ENCODE data around the gene ADIG.

Gene ADIG

DNA sequence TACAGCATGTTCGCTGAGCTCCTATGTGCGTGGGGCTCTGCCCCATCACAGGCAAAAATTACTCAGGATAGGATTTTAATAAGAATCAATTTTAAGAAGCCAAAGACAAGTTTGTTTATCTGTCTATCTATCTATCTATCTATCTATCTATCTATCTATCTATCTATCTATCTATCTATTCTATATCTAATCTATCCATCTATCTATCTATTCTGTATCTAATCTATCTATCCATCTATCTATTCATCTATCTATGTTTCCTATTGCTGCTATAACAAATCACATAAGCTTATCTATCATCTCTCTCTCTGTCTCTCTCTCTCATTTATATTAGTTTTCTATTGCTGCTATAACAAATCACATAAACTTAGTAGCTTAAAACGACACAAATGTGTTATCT is 22.3 kb downstream of the ADIG start:
- TF ChIP-seq ZFX (IDR thresholded peaks at IDR 0.05; ENCODE audit: borderline replicate concordance): no peak
- TF ChIP-seq, protein P1, sequence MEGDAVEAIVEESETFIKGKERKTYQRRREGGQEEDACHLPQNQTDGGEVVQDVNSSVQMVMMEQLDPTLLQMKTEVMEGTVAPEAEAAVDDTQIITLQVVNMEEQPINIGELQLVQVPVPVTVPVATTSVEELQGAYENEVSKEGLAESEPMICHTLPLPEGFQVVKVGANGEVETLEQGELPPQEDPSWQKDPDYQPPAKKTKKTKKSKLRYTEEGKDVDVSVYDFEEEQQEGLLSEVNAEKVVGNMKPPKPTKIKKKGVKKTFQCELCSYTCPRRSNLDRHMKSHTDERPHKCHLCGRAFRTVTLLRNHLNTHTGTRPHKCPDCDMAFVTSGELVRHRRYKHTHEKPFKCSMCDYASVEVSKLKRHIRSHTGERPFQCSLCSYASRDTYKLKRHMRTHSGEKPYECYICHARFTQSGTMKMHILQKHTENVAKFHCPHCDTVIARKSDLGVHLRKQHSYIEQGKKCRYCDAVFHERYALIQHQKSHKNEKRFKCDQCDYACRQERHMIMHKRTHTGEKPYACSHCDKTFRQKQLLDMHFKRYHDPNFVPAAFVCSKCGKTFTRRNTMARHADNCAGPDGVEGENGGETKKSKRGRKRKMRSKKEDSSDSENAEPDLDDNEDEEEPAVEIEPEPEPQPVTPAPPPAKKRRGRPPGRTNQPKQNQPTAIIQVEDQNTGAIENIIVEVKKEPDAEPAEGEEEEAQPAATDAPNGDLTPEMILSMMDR (IDR thresholded peaks at IDR 0.05): no peak

DNA sequence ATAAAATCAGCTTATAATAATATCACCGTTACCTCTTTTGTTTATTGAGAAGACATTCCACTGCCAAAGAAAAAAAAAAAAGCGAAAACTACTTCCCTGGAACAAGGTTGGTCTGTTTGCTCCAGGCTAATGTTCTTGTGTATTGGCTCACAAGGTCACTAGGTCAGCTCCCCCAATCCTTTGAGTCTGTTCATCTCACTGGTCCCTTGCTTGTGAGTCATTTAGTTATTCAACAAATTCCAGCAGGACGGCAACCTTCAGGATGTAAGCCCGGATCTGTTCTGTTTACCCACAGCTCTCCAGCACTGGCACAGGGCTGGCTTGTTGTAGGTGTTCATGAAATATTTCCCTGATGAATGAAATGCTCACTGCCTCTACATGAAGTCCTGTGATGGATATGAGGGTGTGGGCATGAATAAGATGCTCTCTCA is 23.9 kb downstream of the ADIG start:
- peak overlapping the region; percentile 78 for H3K27ac ChIP-seq
- TF ChIP-seq, protein P1 (IDR thresholded peaks at IDR 0.05): no peak
- no peak for TF ChIP-seq ZFX (IDR thresholded peaks at IDR 0.05; ENCODE audit: borderline replicate concordance)

More for the DNA sequence above, 22.3 kb downstream of the ADIG start:
- no peak overlapping the region for H3K27ac ChIP-seq

DNA sequence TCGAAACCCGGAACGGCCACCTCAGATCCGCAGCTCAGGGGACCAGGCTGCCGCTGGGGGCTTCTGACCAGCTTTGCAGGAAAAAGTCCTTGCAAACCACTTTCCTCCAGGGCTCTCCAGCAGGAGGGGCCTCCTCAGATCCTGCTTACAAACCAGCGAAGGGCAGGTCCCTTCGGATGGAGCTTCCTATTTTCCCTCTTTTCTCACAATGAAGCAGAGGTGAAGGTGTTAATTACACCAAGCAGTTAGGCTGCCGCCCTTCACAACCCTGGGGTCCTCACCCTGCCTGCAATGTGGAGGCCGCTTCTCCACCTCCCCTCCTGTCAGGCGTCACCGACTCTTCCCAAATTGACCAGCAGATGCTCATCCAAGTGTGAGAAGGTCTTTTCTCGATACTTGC is 26.4 kb downstream of the ADIG start:
- TF ChIP-seq ZFX (IDR thresholded peaks at IDR 0.05; ENCODE audit: borderline replicate concordance): no peak
- TF ChIP-seq, protein P1 (IDR thresholded peaks at IDR 0.05): no peak
- H3K27ac ChIP-seq: no peak overlapping the region

DNA sequence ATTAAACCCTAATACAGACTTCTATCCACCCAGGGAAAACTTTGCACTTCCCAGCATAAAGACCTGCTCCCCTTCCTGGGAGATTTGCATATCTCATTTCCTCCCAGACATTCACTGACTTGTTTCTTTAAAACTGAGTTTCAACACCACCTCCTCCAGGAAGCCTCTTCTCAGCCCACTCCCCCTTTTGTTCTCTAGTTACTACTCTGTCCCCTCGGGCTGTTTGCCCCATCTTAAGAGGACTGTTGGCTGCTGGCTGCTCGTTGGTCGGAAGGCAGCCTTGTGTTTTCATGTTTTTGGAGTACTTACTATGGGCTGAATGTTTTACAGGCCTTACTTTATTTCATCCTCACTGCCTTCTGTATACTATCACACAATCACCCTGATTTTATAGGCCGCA is 27.2 kb downstream of the ADIG start:
- no peak overlapping the region for H3K27ac ChIP-seq
- TF ChIP-seq, protein P1 (IDR thresholded peaks at IDR 0.05): no peak
- no peak for TF ChIP-seq ZFX (IDR thresholded peaks at IDR 0.05; ENCODE audit: borderline replicate concordance)

DNA sequence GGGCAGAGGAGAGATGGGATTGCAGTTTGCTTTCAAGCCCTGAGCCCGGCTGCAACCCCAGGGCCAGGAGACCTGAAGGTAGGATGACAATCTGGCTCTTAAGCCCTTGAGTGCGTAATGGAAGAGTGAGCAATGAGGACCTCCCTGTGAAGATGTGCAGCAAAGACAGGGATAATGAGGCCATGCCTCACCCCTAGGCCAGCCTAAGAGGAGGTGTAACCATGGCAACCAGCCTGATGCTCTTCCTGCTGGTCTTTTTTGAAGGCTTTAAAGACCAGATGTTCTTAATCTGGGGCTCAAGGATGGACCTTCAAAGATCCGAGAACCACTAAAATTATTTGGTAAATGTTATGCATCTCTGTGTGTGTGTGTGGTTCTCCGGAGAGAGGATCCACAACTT is 28.8 kb downstream of the ADIG start:
- no peak overlapping the region for H3K27ac ChIP-seq
- no peak for TF ChIP-seq ZFX (IDR thresholded peaks at IDR 0.05; ENCODE audit: borderline replicate concordance)

DNA sequence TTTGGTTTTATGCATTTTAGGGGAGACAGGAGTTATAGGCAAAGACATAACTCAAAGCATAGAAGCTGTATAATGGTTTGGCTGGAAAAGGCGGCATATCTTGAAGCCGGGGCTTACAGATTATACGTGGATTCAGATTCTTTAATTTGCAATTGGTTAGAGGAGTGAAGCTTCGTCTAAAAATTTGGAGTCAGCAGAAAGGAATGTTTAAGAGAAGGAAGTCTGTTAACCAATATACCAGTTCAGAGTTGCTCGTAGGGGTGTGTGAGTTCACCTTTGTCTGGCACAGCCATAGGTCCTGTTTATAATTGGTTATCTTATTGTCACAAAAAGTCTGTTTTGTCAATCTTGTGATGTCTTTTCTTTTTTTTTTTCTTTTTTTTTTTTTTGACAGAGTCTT is 29.5 kb downstream of the ADIG start:
- no peak for TF ChIP-seq ZFX (IDR thresholded peaks at IDR 0.05; ENCODE audit: borderline replicate concordance)
- TF ChIP-seq, protein P1 (IDR thresholded peaks at IDR 0.05): no peak
- no peak overlapping the region for H3K27ac ChIP-seq

DNA sequence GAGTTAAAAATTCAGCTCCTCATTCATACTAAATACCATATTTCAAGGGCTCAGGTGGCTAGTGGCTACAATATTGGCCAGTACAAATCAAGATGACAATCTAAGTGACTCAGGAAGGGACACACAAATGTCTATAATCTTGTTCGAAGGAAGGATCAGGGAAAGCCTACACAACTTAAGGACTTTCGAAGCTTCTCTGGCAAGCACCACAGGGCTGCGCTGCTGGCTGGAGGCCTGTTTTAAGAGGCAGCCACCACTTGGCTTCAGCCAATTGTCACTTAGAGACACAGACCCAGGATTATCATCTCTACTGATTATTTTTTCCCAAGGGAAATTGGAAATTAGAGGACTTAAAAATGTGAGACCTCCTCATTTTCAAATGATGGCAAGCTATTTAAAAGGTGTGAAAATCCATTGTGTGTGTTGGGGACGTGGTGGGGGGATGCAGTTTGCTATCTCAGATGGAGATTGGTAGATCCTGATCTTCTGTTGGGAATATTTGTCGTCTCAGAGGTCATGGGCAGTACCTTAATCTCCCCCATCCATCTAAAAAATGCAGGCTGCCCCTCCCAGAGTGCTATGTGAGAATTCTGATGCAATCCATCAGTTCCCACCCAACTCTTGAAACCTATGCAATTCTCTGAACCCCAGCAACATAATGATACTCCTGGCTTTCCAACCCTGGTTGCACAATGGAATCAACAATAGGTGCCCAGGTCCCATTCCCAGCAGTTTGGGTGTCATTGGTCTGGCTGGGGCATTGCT is 31.9 kb downstream of the ADIG start:
- H3K27ac ChIP-seq: no peak overlapping the region
- TF ChIP-seq ZFX (IDR thresholded peaks at IDR 0.05; ENCODE audit: borderline replicate concordance): no peak
- TF ChIP-seq, protein P1 (IDR thresholded peaks at IDR 0.05): no peak

All from 22Rv1 (cell line).